Islet of Langerhans (tissue), 1 donor: ENCODE results near the gene CERS6.

Experiments
- FAIRE-seq: peaks from one replicate; lab custom pipeline; 2011; peaks lifted over from hg19 to GRCh38; lab: Jason Lieb, UNC

The CERS6 gene

DNA sequence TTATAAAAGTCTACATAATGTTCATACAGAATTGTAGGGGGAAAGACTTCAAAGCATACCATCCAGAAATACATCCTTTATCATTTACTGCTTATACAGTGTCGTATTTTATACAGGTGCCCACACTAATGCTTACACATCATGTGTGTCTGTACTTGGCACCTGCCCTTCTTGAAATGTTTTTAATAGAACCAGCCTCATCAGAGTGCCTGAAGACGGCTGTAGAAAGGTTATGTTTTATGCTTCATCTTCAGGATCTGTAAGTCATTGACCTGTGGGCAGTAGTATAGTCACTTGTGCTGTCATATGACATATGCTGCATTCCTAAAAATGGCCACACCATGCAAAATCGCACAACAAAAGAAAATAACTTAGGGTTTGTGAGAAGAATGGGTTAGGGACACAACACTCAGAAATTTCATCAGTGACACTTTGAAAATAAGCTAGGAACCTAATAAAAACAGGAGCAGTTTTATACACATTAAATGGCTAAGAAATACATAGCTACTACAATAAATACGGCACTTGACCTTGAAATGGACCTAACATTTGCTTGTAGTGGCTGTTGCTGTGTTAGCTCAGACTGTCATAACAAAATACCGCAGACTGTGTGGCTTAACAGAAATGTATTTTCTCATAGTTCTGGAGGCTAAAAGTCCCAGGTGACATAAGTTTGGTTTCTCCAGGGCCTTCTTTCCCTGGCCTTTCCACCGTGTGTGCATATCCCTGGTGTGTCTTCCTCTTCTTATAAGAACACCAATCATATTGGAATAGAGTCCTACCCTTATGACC is 112.6 kb downstream of the CERS6 start:
- no peak for FAIRE-seq

DNA sequence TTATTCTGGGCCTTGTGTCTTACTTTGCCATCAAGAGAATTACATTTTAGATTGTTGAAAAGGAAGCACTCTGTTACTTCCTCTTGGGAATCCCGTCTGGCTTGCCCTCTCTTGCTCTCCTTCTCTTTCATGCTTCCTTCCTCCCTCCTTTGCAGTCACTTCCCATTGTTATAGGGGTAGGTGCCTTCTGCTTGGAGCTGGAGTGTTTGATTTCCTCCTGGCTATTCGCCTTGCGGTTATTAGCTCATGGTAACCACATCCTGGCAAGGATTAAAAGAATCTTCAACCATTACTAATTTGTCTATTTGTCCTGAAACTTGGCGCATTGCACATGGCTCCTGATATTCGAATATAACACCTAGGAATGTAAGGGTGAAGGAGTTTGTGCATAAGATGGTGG is 115.0 kb downstream of the CERS6 start:
- no peak for FAIRE-seq

DNA sequence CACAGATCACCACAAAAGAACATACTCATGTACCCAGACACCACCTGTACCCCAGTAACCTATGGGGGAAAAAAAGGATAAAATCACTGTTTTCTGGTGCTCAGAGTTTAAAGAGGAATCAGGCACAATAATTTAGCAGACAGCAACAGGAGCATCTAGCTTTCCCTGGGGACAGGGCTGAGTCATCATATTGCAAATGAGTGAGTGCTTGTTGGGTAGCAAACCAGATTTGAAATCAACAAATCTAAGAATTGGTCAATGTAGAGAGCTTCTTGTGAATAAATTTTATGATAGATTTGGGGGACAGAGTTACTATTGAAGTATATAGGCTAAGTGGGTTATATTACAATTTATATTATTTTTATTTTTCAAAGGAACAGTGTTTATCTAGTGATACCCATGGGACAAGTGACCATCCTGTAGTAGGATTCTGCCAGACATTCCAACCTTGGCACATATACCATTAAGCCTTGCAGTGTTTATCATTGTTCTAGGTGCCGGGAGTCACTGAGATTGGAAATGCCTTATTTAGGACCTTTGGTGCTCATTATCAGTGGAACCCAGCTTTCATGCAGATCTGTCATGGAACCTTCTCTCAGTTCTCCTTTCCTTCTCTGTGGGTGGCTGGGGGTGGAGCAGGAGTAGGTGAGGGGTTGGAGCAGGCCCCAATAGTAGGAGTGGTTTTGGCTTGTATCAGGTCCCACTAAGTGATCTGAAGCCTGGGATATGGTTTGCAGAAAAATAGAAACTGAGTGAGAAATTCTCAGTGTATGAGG is 117.2 kb downstream of the CERS6 start:
- FAIRE-seq: no peak

DNA sequence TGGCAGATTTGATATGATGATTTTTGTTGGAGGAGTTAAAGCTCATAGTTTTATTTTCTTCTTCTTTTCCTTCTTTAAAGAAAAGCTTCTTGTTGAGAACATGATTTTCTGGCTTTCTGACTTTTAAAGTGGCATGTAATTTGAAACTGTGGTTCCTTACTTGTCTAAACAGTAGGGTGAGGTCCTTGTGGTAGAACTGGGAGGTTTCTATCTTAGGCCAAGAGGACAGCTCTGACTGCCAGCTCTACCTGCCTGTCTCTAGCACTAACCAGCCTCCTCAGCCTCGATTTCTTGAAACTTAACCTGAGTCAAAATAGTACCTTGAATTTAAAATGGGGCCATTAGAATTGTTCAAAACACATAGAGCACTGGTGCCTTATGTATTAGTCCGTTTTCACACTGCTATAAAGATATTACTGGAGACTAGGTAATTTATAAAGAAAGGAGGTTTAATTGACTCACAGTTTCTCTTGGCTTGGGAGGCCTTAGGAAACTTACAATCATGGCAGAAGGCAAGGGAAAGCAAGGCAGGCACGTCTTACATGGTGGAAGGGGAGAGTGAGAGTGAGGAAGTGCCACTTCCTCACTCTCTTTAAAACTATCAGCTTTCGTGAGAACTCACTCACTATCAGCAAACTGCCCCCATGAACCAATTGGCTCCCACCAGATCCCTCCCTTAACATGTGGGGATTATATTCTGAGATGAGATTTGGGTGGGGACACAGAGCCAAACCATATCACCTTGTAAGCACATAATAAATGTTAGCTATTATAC is 119.0 kb downstream of the CERS6 start:
- no peak for FAIRE-seq

DNA sequence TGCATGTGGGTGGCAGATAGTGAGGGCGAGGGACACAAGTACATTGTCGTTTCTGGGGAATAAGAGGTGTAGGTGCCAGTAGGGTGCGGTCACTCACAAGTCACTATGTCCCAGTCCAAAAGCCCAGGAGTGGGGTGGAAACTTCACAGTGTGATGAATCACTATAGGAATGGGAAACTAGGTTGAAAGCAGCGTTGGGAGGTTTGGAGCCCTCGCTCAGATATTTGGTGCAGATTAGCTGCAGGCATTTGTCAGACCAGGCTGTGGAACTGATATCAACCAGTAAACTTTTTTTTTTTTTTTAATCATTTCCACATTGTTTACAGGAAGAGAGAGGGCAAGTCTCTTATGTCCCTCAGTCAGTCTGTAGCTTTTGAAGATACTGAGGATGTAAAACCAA is 121.8 kb downstream of the CERS6 start:
- no peak for FAIRE-seq

DNA sequence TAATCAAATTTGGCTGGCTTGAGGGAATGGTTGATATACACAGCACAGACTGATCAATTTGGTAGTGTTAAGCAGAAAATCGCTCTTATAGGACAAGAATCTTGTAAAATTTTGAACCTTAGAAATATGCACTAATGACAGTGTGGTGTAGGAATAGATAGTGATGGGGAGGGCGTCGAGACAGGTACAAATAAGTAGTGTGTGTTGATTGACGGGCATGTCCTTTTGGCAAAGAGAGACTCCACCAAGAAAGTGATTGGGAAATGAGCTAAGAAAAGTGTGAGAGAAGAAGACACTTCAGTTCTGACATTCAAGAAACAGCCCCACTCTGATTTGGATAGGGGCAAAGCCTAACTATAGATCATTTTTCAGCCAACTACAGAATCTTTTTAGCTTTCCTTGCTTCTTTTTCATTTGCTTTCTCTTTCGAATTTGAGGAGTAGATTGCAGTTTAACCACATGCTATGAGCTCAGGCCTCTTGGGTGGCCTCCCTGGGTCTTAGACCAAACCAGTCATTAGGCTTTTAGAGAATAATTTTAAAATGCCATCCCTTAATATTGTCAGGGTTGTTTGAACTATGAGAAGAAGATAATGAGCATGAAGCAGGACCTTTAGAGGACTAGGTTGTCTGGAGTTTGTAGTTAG is 127.1 kb downstream of the CERS6 start:
- FAIRE-seq: peak; percentile 80

DNA sequence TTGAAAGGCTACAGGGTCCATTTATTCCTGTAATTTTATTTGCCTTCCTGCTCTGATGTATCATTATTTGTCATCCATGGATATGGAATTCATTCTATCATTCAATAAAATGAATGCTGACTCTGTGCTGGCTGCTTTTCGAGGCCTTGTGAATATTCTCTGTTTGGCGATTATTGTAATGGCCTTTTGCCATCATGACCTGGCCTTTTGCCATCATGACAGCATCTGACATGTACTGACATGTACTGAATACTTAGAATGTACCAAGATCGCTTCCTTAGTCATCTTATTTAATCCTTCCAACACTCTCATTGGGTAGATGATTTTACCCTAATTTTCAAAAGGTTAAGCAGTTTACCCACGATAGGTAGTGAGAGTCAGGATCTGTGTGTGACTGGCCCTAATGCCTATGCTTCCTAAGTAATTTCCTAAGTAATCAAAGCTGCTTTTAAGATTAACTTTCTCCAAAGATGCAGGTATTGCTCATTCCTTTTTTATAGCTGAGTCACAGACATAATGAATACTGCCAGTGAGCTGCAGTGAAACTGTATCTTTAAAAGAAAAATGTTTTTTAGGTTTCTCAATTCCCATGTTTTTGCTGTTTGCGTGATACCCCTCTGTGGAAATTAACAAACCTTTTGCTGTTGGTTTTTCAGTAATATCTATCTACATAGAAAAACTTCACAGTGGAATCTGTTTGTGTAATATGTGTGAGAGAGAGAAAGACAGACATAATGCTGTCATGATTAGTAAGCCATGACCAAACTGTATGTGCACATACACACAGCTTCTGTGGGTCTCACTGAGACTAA is 127.8 kb downstream of the CERS6 start:
- peak; percentile 47 for FAIRE-seq

DNA sequence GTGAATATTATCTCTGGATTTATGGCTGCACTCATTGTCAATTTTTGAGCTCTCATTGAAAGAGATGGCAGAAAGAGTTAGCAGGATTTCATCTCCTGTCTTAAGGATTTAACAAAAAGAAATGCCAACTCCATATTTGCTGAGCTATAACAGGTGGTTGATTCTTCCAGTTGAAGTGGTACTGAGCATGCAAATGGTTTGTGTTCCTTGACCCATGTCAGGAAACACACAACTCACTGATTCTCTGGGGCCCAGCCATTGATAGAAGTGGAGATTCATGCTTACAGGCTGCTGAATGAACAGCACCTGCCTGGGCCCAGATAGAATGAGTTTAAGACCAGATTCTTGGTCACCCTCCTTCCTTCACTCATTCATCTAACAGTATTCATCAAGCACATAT is 128.8 kb downstream of the CERS6 start:
- FAIRE-seq: no peak

DNA sequence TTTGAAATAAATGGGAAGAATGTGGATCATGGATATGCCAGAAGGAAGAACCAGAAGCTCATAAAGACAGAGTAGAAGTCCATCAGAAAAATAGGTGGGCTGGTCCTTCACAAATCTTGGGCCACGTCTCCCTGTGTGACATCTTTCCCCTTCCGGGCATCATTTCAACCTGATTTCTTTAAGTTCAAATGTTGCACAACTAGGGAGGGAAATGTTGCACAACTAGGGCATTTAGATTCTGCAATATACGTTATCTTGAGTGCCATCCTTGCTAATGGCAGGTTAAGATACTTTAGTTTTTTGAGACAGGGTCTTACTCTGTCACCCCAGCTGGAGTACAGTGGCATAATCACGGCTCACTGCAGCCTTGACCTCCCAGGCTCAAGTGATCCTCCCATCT is 129.6 kb downstream of the CERS6 start:
- no peak for FAIRE-seq

DNA sequence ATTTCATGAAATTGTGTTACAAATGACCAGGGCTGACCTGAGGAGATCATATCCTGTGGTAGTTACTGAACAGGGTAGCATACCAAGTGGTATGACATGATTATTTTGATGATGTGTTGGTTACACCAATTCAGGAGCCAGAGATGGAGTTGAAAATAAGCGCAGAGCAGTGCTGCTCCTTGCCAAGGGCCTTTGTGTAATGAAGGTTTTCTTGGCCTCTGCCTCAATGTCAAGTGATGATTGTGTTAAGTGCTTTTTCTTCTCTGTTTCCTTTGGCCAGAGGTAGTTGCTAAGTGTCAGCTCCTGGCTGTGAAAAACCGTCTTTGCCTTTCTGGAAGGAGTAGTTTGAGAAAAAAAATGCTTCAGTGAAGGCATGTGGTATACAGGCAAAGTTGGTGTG is 131.2 kb downstream of the CERS6 start:
- FAIRE-seq: no peak

DNA sequence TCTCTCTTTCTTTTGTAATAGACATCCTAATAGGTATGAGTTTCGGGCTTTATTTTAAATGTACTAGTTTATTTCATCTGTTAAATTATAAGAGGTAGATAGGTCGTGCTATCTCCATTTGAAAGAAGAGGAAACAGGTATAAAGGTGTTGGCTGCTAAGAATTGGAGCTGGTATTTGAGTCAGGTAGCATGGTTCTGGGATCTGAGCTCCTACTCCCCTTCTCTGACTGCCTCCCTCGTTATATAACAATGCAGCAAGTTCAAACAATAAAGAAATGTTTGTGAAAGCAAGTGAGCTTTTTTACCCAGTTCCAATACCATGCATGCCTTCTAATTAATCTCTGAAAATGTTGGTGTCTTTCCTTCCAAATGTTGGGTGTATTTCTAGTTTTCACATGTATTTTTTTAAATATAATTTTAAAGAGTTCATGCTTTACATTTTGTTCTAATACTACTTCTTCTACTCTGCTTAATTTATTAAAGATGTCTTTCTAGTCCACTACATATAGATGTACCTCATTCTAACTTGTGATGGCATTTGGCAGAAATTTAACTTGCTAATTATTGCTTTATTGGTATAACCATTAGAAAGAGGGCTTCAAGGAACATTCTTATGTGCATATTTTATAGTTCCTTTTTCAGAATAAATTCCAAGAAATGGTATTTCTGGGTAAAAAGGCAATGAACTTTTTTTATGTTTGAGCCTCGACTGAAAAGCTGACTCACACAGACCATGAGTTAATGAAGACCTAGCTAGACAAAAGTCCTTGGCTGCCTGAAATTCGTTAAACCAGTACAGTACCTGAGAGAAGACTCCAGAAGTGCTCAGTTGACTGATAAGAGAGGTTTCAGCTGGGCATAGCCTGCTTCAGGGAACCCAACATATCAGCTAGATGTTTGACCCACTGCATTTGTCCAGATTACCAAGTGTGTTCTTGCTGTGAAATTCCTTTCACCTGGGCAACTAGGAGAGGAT is 133.5 kb downstream of the CERS6 start:
- FAIRE-seq: no peak

DNA sequence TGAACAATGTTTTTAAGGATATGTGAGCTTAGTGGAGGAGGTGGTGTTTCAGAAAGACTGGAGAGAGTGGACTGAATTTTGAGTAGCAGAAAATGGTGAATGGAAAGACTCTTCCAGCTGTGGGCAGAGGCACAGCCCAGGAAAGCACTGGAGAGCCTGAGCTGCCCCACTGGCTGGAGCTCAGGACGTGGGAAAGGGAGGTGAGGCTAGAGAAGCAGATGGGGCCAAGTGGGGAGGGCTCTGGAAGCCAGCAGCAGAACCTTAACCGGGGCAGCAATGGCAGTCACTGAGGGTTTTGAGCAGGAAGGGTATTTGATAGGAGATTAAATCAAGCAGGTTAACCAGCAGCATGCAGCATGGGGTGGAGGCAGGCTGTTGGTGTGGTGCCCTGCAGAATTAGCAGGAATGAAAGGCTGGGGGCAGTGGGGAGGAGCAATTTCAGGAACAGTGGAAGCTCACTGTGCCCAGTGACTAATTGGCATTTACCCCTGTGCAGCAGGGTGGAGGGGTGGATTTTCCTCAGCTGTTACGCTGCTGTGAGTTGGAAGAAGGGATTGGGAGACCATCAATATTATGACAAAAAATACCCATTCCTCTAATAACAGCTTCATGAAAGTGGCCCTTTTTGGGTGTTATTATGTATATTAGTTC is 136.2 kb downstream of the CERS6 start:
- FAIRE-seq: no peak

DNA sequence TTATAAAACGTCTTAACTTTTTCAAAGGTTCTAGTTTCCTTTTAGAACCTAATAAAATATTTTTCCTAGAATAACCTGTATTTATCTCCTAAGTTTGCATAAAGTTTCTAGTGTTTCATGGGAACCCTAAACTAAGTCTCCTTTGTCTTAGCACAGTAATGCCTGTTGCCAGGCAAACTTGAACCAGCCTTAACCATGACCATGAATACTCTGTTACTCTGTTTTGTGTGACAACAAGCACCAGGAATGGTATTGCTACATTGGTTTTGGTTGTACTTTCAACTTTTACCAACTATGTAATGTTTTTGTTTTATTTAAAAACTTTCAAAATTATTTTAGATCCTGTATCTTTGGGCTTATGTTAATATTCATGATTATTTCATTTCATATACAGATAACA is 137.6 kb downstream of the CERS6 start:
- no peak for FAIRE-seq

DNA sequence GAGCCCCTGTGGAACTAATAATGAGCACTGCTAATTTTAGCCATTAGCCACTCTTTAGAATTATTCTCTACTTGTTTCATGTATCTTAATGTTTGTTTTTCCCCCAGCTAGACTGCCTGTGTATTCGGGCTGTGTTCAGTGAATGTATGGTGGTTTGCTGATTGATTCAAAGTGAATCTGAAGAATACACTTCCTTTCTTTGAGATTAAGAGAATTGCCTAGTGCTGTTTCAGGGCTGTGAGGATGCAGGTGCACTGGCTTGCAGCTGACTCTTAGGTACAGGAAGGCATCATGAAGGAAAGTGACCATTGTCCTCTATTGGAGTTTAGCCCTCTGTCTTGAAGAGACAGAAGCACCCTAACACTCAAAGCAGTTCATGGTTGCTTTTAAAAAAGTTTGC is 138.7 kb downstream of the CERS6 start:
- FAIRE-seq: no peak

DNA sequence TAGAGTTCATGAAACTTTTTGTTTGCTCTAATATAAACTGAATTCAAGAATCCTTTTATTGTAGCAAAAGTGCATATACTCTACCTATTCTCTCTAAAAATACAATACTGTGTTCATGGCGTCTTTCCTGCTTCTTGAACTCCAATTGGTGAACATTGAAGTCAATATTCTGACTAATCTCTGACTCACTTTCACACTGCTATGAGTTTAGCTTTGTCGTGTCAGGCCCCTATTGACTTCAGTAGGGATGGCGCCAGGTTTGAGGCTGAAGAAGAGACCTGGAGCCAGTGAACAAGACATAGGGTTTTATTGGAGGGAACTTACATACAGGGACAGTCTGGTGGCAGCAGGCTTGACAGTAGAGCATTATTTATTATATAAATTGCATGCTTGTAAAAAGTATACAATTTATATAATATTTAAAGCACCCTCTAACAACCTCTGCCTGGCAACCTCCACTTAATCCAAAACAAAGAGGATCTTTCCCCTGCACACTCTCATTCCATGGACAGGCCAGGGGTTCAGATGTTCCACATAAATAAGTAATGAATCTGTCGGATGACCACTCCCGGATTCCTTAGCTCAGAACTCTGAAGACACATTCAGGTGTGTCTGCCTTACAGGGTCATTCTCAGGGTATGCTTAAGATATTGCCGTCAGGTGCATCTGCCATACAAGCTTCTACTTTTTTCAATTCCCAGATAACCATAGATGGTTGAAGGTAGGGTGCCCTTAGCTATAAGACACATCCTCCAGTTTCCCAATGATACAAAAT is 141.0 kb downstream of the CERS6 start:
- FAIRE-seq: no peak

DNA sequence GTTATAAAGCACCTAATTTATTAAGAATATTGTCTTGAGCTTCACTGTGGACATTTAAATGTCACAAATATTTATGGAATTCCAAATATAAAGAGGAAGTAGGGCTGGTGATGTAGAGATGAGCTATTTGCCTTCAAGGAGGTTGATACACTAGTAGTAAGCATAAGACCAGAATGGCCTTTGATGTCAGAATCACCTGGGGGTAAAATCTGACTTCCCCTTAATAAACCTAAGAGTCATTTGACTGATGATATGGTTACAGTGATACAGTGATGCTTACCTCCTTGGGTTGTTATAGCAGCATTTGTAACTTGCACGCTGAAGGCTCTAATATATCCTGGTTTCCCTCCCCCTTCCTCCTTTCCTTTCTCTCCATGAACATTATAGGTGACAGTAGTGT is 143.7 kb downstream of the CERS6 start:
- FAIRE-seq: no peak

DNA sequence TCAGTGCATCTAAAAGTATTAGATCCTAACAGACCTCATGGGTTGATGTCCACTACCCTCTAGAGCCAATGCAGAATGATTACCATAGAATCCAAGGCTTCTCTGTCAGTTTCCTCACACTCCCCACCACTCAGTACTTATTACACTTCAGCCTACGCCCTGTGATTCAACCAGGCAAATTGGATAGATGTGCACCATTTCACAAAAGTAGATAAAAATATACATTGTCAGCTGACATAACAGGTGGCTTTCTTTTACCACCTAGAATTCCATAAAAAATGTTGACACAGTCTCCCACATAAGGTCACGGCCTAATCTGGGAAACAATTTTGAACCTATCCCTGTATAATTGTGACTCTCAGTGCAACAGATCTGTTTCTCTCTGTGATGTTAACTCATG is 144.9 kb downstream of the CERS6 start:
- no peak for FAIRE-seq

DNA sequence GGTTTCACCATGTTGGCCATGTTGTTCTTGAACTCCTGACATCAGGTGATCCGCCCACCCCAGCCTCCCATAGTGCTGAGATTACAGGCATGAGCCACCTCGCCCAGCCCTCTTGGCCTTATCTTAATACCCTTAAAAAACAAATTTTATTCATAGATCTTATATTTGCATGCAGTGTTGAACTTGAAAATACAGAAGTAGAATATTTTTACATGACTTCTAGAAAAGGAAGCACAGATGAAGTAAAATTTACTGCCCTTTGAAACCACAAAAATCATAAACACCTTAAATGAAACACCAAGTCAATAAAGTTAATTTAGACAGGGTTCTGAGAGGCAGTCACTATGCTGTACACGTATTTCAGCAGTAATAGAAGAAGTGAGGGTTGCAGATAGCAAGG is 145.7 kb downstream of the CERS6 start:
- FAIRE-seq: no peak

DNA sequence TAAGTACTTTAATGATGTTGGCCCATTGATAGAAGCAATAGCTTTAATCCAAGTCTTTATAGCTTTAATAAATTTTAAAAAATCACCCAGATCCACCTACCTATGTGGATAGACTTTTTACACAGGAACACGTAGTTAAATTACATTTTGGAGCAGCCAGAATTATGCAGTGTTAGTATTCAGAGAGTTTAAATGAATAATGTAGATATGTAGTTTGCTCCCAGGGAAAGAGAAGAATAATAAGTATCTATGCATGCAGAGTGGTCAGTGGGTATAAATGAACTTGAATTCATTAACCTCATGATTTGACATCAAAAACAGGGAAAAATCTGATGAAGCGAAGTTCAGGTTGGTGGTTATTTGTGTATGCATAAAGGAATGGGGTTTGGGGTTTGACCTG is 146.3 kb downstream of the CERS6 start:
- FAIRE-seq: no peak
